Epithelial cell of umbilical artery (primary cell): ENCODE measurements around the gene CT47C1. TPM values are rescaled to one million over a fixed set of nuclear protein-coding genes. Genes with fewer than 3 reads are reported as not detected.

Experiments used
- total RNA-seq: library from RNA; depleted of rRNA; stranded (reverse); fragments of >200 nt; gene quantifications from 2 replicates; pipeline ENCODE4 v1.2.3, GENCODE V29; 2014

Gene CT47C1
- not detected in 2 replicates for total RNA-seq

DNA sequence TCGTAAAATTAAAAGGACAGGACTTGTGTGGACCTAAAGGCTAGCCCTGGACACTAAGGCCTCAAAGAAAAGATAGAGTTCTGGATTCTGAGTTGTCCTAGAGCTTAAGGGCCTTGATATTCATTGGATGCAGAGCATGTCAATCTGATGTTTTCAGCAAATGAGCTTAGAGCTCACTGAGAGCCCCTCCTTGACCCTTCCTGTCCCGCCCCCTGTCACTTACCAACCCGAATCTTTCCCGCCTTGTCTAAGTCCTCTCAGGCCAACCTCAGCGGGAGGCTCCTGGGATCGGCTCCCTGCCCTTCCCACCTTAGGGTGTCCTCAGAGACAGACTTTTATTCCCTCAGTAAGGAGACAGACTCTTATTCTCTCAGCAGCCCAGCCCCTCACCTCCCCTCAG, at the start of gene CT47C1:
CT47C1 (plus strand) TSS at position 250 of the 400 bp plus-strand sequence. CDS start 233 bp downstream, outside the sequence.

Other genes with a start within 250 kb of the CT47C1 start
- gene ZCCHC12, start 249.2 kb upstream of the CT47C1 start, total RNA-seq, result under 0.01 TPM in 1 of 2 replicates, not detected in the other
- 9.4 and 14.7 TPM in 2 replicates for gene LONRF3, start 98.4 kb upstream of the CT47C1 start, total RNA-seq
- not detected in 2 replicates for gene KIAA1210, start 54.8 kb downstream of the CT47C1 start, total RNA-seq
- gene PGRMC1, start 163.3 kb downstream of the CT47C1 start, total RNA-seq, result 104 and 153 TPM in 2 replicates